ENCODE data around the gene PJA2. TPM values are rescaled to one million over a fixed set of nuclear protein-coding genes. Genes with fewer than 3 reads are reported as not detected.

Gene PJA2
- total RNA-seq, 1 experiment from 2014 or later, result 51.5 TPM

DNA sequence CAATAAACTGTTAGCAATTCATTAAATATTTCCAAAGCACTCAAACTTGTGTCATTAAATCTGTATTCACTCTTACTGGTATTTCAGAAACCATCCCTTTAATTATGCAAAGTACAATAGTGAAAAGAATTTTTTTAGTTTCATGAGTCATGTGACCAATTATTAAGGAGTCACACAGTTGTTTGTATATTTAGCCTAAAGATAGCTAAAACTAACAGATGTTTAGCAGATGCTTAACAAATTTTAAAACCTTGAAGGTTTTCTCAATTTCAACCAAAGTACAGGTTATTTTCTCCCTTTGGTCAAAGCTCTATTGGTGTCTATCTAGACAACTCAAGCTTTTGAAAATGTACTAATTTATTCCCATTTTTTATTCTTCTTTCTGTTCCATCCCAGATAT lies 44.1 kb downstream of the PJA2 start (continued):
- TF ChIP-seq, protein P1, sequence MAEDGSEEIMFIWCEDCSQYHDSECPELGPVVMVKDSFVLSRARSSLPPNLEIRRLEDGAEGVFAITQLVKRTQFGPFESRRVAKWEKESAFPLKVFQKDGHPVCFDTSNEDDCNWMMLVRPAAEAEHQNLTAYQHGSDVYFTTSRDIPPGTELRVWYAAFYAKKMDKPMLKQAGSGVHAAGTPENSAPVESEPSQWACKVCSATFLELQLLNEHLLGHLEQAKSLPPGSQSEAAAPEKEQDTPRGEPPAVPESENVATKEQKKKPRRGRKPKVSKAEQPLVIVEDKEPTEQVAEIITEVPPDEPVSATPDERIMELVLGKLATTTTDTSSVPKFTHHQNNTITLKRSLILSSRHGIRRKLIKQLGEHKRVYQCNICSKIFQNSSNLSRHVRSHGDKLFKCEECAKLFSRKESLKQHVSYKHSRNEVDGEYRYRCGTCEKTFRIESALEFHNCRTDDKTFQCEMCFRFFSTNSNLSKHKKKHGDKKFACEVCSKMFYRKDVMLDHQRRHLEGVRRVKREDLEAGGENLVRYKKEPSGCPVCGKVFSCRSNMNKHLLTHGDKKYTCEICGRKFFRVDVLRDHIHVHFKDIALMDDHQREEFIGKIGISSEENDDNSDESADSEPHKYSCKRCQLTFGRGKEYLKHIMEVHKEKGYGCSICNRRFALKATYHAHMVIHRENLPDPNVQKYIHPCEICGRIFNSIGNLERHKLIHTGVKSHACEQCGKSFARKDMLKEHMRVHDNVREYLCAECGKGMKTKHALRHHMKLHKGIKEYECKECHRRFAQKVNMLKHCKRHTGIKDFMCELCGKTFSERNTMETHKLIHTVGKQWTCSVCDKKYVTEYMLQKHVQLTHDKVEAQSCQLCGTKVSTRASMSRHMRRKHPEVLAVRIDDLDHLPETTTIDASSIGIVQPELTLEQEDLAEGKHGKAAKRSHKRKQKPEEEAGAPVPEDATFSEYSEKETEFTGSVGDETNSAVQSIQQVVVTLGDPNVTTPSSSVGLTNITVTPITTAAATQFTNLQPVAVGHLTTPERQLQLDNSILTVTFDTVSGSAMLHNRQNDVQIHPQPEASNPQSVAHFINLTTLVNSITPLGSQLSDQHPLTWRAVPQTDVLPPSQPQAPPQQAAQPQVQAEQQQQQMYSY (CRISPR knock-in tag; IDR thresholded peaks at IDR 0.05), result no peak

- H3K27ac Mint-ChIP-seq, result no peak overlapping the region
- no peaks in the 10 kb centered on the region for H3K4me1 Mint-ChIP-seq
- H3K27me3 Mint-ChIP-seq (ENCODE audit: low read depth), result no peaks in the 10 kb centered on the region
- DNase-seq (ENCODE audit: low spot score), result no peak
- ChIA-PET POLR2A (no interaction called here), CTCF (no interaction called here)
- H3K36me3 Mint-ChIP-seq, result peaks cover 49% of the 10 kb centered on the region
- H3K4me3 Mint-ChIP-seq, result no peak overlapping the region
- H3K9me3 Mint-ChIP-seq, result peaks cover 10% of the 10 kb centered on the region
- ATAC-seq, result no peak
- TF ChIP-seq OVOL2 (CRISPR knock-in tag; IDR thresholded peaks at IDR 0.05; ENCODE audit: borderline replicate concordance) (no peak), ESRRA (CRISPR knock-in tag; IDR thresholded peaks at IDR 0.05; ENCODE audit: borderline replicate concordance) (no peak), SMAD4 (CRISPR knock-in tag; IDR thresholded peaks at IDR 0.05) (no peak), ETV6 (CRISPR knock-in tag; IDR thresholded peaks at IDR 0.05) (no peak)
Measured at GRCh38 chr5:109364977-109365376, 44.8 kb downstream of the PJA2 start.

DNA sequence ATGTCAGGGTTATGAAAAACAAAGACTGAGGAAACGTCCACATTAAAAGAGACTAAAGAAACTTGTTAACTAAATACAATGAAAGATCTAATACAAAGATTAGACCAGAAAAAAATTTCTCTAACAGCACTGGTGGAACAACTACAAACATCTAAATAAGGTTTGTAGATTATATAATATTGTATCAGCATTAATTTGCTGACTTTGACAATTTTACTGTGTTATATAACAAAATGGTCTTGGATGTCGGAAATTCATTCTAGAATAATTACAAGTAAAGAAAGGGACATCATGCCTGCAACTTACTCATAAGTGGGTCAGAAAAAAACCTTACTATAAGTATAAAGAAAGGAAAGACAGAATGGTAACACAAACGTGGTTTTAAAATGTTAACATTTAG lies 50.1 kb downstream of the PJA2 start:
- ChIA-PET CTCF (no interaction called here), POLR2A (no interaction called here)
- no peak overlapping the region for H3K4me3 Mint-ChIP-seq
- no peak for DNase-seq (ENCODE audit: low spot score)
- H3K27ac Mint-ChIP-seq, result no peak overlapping the region
- no peaks in the 10 kb centered on the region for H3K4me1 Mint-ChIP-seq
- ATAC-seq, result no peak
- H3K36me3 Mint-ChIP-seq, result peaks cover 44% of the 10 kb centered on the region
- no peaks in the 10 kb centered on the region for H3K9me3 Mint-ChIP-seq
- no peaks in the 10 kb centered on the region for H3K27me3 Mint-ChIP-seq (ENCODE audit: low read depth)
- TF ChIP-seq KAT7 (CRISPR knock-in tag; IDR thresholded peaks at IDR 0.05; ENCODE audit: borderline replicate concordance), result no peak
- TF ChIP-seq ESRRA (CRISPR knock-in tag; IDR thresholded peaks at IDR 0.05; ENCODE audit: borderline replicate concordance), result no peak
- no peak for TF ChIP-seq ZNF263 (CRISPR knock-in tag; IDR thresholded peaks at IDR 0.05; ENCODE audit: low read depth)
- TF ChIP-seq, protein P2, sequence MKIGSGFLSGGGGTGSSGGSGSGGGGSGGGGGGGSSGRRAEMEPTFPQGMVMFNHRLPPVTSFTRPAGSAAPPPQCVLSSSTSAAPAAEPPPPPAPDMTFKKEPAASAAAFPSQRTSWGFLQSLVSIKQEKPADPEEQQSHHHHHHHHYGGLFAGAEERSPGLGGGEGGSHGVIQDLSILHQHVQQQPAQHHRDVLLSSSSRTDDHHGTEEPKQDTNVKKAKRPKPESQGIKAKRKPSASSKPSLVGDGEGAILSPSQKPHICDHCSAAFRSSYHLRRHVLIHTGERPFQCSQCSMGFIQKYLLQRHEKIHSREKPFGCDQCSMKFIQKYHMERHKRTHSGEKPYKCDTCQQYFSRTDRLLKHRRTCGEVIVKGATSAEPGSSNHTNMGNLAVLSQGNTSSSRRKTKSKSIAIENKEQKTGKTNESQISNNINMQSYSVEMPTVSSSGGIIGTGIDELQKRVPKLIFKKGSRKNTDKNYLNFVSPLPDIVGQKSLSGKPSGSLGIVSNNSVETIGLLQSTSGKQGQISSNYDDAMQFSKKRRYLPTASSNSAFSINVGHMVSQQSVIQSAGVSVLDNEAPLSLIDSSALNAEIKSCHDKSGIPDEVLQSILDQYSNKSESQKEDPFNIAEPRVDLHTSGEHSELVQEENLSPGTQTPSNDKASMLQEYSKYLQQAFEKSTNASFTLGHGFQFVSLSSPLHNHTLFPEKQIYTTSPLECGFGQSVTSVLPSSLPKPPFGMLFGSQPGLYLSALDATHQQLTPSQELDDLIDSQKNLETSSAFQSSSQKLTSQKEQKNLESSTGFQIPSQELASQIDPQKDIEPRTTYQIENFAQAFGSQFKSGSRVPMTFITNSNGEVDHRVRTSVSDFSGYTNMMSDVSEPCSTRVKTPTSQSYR (CRISPR knock-in tag; IDR thresholded peaks at IDR 0.05), result no peak
- TF ChIP-seq ZNF138 (CRISPR knock-in tag; conservative IDR thresholded peaks at IDR 0.05), result no peak
- no peak for TF ChIP-seq E2F4 (CRISPR knock-in tag; IDR thresholded peaks at IDR 0.05; ENCODE audit: borderline replicate concordance, low read depth)
- no peak for TF ChIP-seq GTF2I (CRISPR knock-in tag; conservative IDR thresholded peaks at IDR 0.05)
- no peak for TF ChIP-seq ZNF423 (CRISPR knock-in tag; IDR thresholded peaks at IDR 0.05)
- no peak for TF ChIP-seq ARID4B (CRISPR knock-in tag; IDR thresholded peaks at IDR 0.05; ENCODE audit: borderline replicate concordance)
- no peak for TF ChIP-seq FOXJ3 (CRISPR knock-in tag; IDR thresholded peaks at IDR 0.05; ENCODE audit: borderline replicate concordance)
- TF ChIP-seq, protein P3, sequence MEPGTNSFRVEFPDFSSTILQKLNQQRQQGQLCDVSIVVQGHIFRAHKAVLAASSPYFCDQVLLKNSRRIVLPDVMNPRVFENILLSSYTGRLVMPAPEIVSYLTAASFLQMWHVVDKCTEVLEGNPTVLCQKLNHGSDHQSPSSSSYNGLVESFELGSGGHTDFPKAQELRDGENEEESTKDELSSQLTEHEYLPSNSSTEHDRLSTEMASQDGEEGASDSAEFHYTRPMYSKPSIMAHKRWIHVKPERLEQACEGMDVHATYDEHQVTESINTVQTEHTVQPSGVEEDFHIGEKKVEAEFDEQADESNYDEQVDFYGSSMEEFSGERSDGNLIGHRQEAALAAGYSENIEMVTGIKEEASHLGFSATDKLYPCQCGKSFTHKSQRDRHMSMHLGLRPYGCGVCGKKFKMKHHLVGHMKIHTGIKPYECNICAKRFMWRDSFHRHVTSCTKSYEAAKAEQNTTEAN (CRISPR knock-in tag; IDR thresholded peaks at IDR 0.05), result no peak
- no peak for TF ChIP-seq CBFB (CRISPR knock-in tag; IDR thresholded peaks at IDR 0.05; ENCODE audit: low read depth)
- no peak for TF ChIP-seq ZNF219 (CRISPR knock-in tag; IDR thresholded peaks at IDR 0.05; ENCODE audit: borderline replicate concordance)
- no peak for TF ChIP-seq TP53 (CRISPR knock-in tag; IDR thresholded peaks at IDR 0.05)
- no peak for TF ChIP-seq ZNF671 (CRISPR knock-in tag; IDR thresholded peaks at IDR 0.05)
